GF-D8 (cell line): ENCODE data around the gene TMEM269.
A peak's percentile ranks its signal among the peaks of the same experiment; 100 is the strongest.
"Not testable (repeated sequence)": the region's sequence is repeated elsewhere in the genome, so short reads cannot be mapped to it uniquely, and the experiment has no call there.

Experiments used
- DNase-seq: peaks from one replicate; lab custom pipeline; 2025; lab: John Stamatoyannopoulos, UW

Gene TMEM269

DNA sequence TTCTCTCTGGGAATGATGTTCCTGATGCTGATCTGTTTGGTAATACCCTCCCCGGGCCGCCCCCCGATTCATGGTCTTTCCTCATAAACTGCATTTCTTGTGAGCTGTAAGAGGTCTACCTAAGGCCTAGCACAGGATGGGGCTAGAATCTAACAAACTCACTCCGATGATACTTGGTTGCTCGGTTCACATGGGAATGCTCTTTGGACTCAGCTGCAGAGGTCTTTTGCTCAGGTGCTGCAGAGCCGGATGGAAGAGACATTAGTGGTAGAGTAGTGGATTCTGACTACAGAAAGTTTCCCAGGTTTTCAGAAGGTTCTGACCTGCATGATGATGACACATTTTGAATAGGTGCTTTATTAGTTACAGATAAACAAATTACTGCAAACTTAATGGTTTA, 8.3 kb upstream of the TMEM269 start:
- no peak for DNase-seq

DNA sequence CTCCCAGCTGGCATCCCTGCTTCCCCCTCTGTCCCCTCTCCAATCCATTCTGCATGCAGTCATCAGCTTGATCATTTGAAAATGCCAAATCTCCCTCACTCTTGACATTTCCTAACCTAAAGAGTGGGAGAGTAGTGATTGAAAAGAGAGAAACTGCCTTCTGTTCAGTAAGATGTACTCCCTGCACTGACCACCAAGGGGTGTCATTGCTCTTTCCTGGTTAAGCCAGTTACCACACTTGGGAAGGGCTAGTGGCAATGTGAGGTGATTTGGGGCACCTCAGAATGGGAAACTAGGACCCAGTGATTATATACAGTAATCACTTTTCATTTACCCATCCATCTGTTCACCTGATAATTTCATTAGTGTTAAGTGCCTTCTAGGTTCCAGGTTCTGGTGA, 6.9 kb upstream of the TMEM269 start:
- no peak for DNase-seq

DNA sequence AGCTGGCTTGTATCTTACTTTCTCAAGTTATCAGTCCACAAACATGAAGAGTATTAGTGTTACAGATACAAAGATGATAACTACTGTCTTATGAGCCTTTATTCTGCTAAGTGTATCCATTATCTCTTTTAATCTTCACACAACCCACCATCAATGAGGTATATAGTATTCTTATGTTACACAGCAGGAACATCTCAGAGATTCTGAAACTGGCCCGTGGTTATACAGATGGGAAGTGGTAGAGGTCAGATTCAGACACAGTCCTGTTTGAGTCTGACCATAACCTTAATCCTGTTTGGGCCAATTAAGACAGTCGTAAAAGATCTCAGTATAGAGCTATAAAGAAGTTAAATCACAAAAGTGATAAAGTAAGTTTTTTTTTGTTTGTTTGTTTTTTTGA, 5.1 kb upstream of the TMEM269 start:
- no peak for DNase-seq

DNA sequence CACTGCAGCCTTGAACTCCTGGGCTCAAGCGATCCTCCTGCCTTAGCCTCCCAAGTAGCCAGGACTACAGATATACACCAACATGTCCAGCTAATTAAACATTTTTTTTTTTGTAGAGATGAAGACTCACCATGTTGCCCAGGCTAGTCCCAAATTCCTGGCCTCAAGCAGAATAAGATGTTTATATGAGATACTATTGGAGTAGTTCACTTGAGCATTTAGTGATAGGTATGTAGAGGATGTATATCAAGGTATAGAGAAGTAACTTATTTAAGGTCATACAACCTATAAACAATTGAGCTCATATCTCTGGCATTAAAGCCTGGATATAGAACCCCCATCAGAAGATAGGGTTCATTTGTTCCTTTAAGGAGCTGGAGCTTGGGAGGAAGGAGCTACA, 4.6 kb upstream of the TMEM269 start:
- no peak for DNase-seq

DNA sequence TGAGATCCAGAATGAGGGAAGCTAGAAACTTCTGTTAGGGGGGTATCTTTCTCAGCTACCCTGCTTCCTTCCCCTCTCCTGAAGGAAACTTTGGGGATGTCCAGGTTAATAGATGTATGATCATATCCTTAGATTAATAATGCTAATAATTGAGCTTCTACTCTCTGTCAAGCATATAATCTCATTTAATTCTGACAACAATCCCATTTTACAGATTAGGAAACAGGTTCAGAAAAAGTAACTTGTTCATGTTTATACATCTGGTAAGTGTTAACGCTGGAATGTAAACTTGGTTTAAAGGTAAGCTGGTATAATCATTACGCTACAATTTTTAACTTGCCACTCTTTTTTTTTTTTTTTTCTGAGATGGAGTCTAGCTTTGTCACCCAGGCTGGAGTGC, 1.7 kb upstream of the TMEM269 start:
- no peak for DNase-seq

DNA sequence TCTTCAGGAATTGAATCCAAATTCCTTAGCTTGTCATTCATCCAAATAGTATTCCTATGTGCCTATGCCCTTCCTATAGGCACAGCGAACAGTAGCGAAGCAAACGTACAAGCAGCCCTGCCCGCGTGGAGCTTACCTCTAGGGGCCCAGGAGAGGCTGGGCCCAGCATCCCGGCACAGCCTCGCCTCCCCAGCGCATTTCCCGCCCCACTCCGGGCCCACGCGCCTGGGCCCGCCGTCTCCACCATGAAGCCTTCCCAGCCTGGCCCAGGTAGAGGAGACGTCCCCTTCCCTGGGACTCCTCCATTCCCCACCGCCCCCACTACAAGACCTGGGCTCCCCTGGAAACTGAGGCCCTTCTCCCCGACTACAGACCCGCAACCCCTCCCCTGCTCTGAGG, 245 bp upstream of the TMEM269 start:
- DNase-seq, result no peak

DNA sequence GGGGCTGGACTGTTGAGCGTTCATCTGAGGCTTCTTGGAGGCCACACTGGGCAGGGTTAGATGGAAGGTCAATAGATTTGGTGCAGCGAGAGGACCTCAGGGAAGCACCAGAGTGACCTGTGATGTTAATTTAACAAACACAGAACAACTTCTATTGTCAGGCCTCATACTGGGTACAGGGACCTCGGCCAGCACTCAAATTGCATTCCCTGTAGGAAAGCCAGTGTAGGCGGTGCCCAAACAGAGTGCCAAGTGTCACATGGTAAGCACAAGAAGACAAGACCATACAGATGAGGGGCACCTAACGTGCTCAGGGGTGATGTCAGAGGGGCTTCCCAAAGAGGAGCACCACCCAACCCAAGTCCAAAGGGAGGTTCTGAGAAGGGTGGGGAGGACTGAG, 1.3 kb downstream of the TMEM269 start:
- no peak for DNase-seq

DNA sequence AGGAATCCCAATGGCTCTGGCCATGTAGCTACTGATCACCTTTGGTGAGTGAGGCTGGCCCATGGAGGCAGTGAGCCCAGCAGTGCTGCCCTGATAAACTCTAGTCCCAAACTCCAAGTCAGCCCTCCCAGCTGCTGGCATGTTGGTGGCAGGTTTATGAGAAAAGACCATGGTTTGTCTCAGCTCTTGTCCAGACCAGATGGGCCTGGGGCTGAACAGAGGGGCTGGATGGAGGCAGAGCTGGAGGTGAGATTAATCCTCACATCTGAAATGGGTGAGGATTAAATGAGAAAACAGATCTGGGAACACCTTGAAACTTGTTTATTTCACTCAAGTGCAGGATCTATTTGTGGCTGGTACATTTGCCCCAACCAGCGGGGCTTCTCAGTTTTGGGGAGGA, 3.2 kb downstream of the TMEM269 start:
- no peak for DNase-seq

DNA sequence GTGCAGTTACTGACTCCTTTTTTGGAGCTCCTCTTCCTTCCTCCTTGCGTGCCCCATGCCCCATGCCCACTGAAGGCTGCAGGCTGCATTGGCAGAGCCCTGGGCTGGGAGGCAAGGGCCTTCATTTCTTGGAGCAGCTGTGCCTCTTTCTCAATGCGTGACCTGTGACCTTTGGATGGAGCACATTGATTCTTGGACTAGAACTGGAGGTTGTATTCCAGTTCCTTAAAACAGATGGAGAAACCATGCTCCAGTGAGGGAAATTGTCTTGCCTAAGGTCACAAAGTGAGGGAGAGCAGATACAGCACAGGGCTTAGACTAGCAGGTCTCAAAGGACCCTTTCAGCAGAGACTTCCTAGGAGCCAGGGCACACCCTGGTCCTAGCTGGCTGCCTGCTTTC, 9.0 kb downstream of the TMEM269 start:
- no peak for DNase-seq

DNA sequence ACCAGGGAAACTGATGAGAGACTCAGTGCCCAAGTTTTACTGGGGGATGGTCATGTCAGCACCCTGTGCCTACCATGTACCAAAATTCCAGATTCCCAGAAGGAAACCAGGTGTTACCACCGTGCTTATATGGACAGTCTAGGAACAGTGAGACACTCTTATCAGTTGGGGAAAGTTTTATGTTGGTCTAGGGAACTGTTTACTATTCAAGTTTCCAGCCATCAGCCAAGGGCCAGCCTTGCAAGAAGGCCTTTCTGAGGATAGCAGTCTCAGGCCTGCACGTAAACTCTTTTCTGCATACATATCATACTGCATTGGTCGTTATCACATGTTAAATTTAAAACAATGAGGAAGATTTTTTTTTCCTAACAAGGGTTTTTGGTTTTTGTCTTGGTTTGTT, 12.6 kb downstream of the TMEM269 start:
- no peak for DNase-seq

DNA sequence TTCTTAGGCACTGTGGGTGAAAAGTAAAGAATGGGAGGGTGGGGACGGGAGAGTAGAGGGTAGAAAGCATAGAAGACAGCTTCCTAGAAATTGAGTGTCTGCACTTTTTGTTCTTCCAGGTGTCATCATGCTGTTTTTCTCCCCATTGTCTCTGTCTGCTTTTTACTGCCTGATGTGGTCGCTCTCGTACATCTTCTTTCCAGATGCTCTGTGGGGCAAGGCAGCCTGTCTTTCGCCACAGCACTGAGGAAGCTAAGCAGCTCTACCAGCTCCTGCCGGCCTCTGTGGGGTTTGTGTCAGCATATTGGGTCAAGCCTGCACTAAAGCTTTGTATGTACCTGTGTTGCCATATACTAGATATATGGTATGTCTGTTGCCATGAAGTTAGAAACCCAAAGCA, 13.2 kb downstream of the TMEM269 start:
- no peak for DNase-seq

DNA sequence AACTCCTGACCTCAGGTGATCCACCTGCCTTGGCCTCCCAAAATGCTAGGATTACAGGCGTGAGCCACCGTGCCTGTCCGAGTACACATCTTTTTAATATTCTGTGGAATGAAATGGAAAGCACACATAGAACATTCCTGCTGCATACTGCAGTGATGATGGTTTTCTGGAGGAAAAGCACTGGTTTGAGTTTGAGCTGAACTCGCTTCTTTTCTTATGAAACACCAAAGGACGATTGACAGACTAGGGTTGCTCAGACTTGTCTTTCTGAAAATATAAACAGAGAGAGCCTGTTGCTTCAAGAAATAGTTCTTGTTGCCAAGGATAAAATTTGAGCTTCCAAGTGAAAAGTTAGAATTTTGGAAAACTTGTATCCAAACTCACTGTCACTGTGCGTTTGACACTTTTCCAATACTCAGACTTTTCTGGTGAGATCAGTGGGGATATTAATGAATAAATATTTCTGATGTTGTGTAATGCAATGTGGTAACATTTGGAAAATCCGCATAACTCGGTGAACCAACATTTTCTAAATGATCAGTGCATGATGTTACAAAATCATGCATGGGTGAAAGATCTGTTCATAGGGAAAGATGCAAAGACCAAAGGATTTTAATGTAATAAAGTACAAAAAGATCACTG, 17.2 kb downstream of the TMEM269 start:
- DNase-seq, result no peak

DNA sequence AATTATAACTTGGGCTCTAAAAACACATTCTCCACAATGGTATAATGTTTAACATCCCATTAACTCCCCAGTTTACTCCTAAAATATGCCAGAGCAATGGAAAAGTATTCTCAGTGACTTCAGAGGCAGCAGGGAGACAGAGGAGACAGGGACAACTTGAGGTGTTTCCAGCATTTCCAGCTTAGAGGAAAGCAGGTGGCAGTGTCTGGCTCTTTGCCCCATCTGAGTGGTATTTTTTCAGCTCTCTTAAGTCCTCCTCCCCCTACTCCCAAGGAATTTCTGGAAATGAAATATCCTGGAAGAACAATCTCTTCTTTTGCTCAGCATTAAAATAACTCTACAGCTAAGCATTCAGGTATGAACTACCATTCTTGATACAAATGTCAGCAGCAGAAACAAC, 21.4 kb downstream of the TMEM269 start:
- no peak for DNase-seq

DNA sequence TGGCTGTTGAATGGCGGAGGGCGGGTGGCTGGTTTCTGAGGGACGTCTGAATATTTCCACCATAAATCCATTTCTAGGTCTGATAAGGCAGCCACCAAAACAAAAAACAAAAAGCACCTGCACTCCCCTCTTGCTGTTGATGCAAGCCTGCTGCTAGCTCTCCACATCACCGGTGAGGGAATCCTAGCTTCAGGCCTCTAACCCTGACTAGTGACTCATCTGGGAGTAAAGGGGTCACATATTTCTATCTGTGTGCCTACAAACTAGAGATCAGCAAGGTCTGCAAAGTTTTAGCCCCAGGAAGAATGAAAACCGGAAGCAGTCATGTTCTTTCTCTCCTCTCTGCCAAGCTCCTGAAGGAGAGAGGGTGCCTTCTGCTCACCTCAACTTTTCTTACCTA, 21.8 kb downstream of the TMEM269 start:
- DNase-seq, result no peak

DNA sequence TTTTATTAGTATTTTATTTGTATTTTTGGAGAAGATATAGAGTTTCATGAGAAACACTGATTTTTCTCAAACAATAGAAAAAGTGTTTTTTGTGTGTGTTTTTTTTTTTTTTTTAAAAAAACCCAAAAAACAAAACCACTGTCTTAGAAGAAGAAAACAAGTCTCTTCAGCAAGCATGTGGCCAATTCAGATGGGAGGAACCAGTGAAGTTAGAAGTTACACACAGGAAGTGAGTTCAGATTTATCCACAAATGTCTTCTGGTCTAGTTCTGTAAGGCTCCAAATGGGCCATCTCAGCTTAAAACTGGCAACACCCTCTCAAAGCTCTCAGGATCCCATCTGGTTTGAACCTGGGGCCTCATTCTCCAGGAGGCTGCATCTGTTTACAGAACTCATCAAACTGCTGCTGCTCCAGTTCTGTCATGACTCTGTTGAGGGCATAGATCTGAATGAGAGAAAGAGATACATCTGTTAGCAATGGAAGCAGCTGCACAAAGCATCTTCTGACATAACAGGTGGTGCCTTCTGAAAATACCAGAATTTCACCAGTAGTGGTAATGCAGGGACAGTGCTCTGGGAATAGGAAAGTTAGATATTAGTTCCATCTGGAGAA, 22.4 kb downstream of the TMEM269 start:
- DNase-seq, result no peak

DNA sequence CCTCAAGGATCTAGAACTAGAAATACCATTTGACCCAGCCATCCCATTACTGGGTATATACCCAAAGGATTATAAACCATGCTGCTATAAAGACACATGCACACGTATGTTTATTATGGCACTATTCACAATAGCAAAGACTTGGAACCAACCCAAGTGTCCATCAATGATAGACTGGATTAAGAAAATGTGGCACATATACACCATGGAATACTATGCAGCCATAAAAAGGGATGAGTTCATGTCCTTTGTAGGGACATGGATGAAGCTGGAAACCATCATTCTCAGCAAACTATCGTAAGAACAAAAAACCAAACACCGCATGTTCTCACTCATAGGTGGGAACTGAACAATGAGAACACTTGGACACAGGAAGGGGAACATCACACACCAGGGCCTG, 30.0 kb downstream of the TMEM269 start:
- DNase-seq, result not testable (repeated sequence)

DNA sequence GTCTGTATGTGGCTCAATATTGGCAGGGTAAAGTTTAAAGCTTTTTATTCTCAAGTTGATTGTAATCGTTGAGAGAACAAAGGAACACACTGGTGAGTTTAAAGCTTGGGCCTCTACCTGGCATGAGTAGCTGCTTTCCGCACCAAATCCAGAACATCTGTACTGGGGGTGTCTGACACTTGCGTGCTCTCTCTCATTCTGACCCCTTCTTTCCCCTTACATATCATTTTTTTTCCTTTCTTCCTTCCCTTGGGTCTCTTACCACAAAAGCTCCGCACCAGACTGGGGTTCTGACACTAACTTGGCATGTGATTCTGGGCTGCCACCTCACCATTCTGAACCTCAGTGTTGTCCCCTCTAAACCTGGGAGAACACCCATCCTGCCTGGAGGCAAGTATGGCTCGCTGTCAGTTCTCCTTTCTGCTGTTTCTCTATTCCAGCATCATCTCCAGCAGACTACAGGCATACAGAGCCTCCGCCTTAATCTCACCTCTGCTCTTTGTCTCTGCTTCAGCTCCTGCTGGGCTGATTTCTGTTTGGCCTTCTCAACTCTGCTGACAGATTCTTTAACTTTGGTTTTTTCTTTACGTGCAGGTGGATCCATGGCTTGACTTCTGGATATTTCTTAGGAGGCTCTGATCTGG, 31.3 kb downstream of the TMEM269 start:
- DNase-seq, result peak; percentile 8

DNA sequence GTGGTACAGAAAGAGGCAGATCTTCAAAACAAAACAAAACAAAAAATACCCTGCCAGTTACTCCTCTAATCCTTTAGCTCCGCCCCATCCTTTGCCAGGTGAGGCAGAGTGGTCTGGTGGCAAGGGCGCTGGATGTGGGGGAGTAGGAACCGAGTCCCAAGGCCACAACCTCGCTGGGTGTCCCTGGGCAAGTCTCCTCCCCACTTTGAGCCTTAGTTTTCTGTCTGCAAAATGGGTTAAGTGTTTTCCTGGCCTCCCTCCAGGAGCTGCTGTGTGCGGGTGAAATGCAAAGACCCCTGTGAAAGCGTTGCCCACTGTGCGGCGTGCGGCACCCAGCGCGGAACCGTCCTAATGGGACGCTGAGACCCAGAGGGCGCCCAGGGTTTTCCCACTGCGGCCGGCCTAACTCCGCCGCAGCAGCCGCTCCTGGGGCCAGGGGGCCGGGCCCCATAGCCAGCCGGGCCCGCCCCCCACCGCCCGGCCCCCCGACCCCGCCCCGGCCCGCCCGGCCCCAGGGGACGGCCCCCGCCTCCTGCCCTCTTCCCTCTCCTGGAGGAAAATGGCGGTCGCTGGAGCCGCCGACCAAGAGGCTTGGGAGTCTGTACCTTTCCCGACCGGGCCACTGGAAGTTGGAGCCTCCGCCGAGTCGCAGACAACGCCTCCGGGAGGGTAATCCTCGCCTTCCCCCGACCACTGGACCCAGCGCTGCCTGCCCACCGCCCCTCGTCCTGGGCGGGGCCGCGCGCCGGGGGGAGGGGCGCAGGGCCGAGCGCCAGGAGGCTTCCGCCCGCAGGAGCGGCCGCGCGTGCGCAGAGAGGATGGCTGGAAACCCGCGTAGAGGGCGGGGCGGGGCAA, 32.0 kb downstream of the TMEM269 start, which contains the start of the genes ERMAP and SVBP:
ERMAP (plus strand) TSS at position 538 of the 855 bp plus-strand sequence. CDS start 13,327 bp downstream, outside the sequence.
SVBP (minus strand) TSS at position 813 of the 855 bp plus-strand sequence. CDS start 853 bp downstream, outside the sequence.
- DNase-seq, result peak; percentile 46

DNA sequence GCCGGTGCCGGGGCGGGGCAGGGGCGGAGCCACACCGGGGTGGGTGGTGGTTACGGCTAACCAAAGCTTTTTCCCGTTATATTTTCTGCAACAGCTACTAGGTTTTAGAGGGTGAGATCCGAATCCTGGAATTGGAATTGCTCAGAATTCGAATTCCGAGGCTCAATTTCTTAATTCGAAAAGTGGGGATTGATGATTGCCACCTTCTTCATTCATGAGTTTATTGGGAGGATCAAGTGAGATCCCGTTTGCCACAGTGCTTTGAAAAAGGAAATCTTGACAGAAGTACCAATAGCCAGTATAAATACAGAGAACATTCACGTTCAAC, 32.6 kb downstream of the TMEM269 start:
- no peak for DNase-seq

DNA sequence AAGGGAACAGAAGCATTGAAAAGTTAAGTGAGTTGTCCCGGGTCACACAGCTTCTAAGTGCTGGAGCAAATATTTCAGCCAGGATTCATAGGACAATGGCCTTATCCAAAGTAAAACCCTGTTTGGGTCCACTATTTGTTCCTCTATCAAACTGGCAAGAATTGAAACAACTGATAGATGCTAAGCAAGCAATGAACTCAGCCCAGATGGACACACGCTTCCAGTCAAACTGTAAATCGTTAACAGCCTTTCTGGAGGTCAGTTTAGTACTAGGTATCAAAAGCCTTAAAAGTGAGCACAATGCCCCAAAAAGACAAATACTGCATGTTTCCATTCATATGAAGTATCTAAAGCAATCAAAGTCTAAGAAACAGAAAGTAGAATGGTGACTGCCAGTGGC, 33.2 kb downstream of the TMEM269 start:
- no peak for DNase-seq

DNA sequence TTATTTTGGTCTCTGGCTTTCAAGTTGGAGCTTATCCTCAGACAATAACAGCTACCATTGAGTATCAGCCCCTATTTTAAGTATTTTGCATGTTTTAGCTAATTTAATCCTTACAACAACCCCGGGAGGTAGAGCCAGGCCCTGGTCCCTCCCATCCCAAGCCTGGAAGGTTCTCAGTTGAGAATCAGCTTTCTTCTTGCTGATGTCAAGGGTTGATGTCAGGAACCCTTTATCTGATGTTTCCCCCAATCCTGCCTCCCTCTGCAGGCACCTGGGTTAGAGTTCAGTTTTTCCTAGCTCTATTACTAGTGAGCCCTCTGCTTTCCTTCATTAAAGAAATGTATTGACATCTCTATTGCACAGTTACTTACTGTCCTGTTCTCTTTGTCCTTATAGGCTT, 36.0 kb downstream of the TMEM269 start:
- DNase-seq, result no peak

DNA sequence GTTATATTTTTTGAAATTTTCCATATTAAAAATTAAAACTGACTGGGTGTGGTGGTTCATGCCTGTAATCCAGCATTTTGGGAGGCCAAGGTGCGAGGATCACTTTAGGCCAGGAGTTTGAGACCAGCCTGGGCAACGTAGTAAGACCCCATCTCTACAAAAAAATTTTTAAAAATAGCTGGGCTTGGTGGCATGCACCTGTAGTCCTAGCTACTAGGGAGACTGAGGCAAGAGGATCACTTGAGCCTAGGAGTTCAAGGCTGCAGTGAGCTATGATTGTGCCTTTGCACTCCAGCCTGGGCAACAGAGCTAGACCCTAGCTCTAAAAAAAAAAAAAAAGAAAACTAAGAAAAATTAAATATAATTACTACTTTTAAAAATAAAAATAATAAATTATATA, 36.9 kb downstream of the TMEM269 start:
- DNase-seq, result no peak
